Aorta (tissue), 5 donors: ENCODE measurements around the gene GOLPH3. TPM values are rescaled to one million over a fixed set of nuclear protein-coding genes. Genes with fewer than 3 reads are reported as not detected.
"Not testable (repeated sequence)": the region's sequence is repeated elsewhere in the genome, so short reads cannot be mapped to it uniquely, and the experiment has no call there.

Experiments
- ATAC-seq: fragments of 200-7000 bp; cut with Tn5 transposase; one replicate; pipeline ENCODE4 v1.9.1; 2022; ENCODE audit warnings: moderate library complexity; ENCODE audit not compliant: low FRiP score
- DNase-seq, 2 donors: peaks; one replicate each; pipeline ENCODE4 v3.0.0-alpha.2; 2020
- H3K27ac ChIP-seq, 2 donors: one replicate each; pipeline ENCODE4 v1.5.1; 2013; ENCODE audit warnings: low read length in 2 of 2, mild to moderate bottlenecking in 2 of 2, moderate library complexity in 2 of 2, control low read depth in 1 of 2, inconsistent platforms in 1 of 2, low read depth in 1 of 2
- H3K27me3 ChIP-seq, 2 donors: one replicate each; pipeline ENCODE4 v1.6.1; 2013; ENCODE audit warnings: control low read depth in 1 of 2, low read length in 1 of 2, mild to moderate bottlenecking in 1 of 2, moderate library complexity in 1 of 2; ENCODE audit not compliant: insufficient read depth in 2 of 2, control insufficient read depth in 1 of 2
- H3K36me3 ChIP-seq, 2 donors: one replicate each; pipeline ENCODE4 v1.6.1; 2013; ENCODE audit warnings: control low read depth in 1 of 2, low read length in 1 of 2, mild to moderate bottlenecking in 1 of 2; ENCODE audit not compliant: insufficient read depth in 2 of 2, control insufficient read depth in 1 of 2
- H3K4me1 ChIP-seq, 2 donors: one replicate each; pipeline ENCODE4 v1.6.1; 2013; ENCODE audit warnings: low read length in 2 of 2, control low read depth in 1 of 2, mild to moderate bottlenecking in 1 of 2, moderate library complexity in 1 of 2; ENCODE audit not compliant: insufficient read depth in 2 of 2, control insufficient read depth in 1 of 2
- H3K4me3 ChIP-seq, 2 donors: one replicate each; pipeline ENCODE4 v1.5.1; 2013; ENCODE audit warnings: low read length in 2 of 2, control low read depth in 1 of 2, mild to moderate bottlenecking in 1 of 2
- H3K9me3 ChIP-seq: one replicate; pipeline ENCODE4 v1.6.1; 2013; ENCODE audit warnings: mild to moderate bottlenecking, low read length; ENCODE audit not compliant: control insufficient read depth
- WGBS, 2 donors: extraction: QIAGEN DNeasy Blood & Tissue Kit; methylation state at CpG; one replicate each; pipeline ENCODE4 v1.1.7; 2013; 5-methylcytosine and 5-hydroxymethylcytosine counted together
- intact Hi-C, 2 donors: fragments of 100-400 bp; cut with DNase I; formaldehyde crosslinking; loops; one replicate each; pipeline versions ENCODE4 v1.14.2 to v1.15.0; 2022
- polyA plus RNA-seq, 2 donors: library from polyadenylated mRNA; stranded (reverse); fragments of 200-250 nt; gene quantifications; one replicate each; pipeline ENCODE4 v1.2.3, GENCODE V29; 2013
- total RNA-seq, 2 donors: library from RNA; stranded (reverse); fragmentation: NEBNext Ultra II Directional; extraction: Animal tissue kit (Norgen Biotek cat#: 25700); gene quantifications; one replicate each; pipeline ENCODE4 v1.2.1, GENCODE V29; 2021
- donor health status: healthy with polysubstance abuse.
- donor health status: Bipolar disorder and iron deficiency.
- donor health status: DM: no; HTN: no; CAD: no.
- donor health status: DM: no; HTN: no; CAD: no.
- donor health status: DM: yes; HTN: yes; CAD: no.

GOLPH3 gene
- total and polyA plus RNA-seq, 4 donors, result 57.0 to 92.0 (median 74.1) TPM

GRCh38 chr5:32173267-32174010, 680 bp downstream of the GOLPH3 start:
- Histone ChIP-seq H3K36me3 (peaks cover 0 to 2% of the 10 kb centered on the region in 2 donors), H3K9me3 (no peaks in the 10 kb centered on the region), H3K27ac (peak overlapping the region; percentile 78 to 98), H3K4me3 (peak overlapping the region; percentile 62 to 91), H3K4me1 (peaks cover under 1 to 3% of the 10 kb centered on the region in 2 donors), H3K27me3 (no peaks in the 10 kb centered on the region)
- WGBS, 2 donors, result 0 to 1% methylated on average over 25 to 74 of the region's 74 CpGs
- DNase-seq (peak in 1 of 2 donors; percentile 79), ATAC-seq (peak; percentile 53)
- intact Hi-C loops, result loop anchor here in 1 of 2 donors (5.0 kb wide), 2 partner anchors 59 to 139 kb away; partner anchors contain the start of gene MTMR12

GRCh38 chr5:32172923-32173266, 1.2 kb downstream of the GOLPH3 start:
- 0 to 1% methylated on average over 4 of the region's 4 CpGs for WGBS, 2 donors
- DNase-seq (no peak), ATAC-seq (no peak)
- peaks cover 0 to 2% of the 10 kb centered on the region in 2 donors for H3K36me3 ChIP-seq
- H3K4me3 ChIP-seq, result peak overlapping the region; percentile 62 to 91
- peaks cover 2 to 3% of the 10 kb centered on the region in 2 donors for H3K4me1 ChIP-seq
- no peaks in the 10 kb centered on the region for H3K27me3 ChIP-seq
- no peaks in the 10 kb centered on the region for H3K9me3 ChIP-seq
- no peak overlapping the region for H3K27ac ChIP-seq
- intact Hi-C loops, result loop anchor here in 1 of 2 donors (5.0 kb wide), 2 partner anchors 59 to 139 kb away; partner anchors contain the start of gene MTMR12

- intact Hi-C loops, result loop anchor here in 1 of 2 donors (5.0 kb wide), 2 partner anchors 60 to 140 kb away; partner anchors contain the start of gene MTMR12
- Histone ChIP-seq H3K27ac (peak overlapping the region in 1 of 2 donors; percentile 29), H3K4me3 (peak overlapping the region; percentile 62 to 91)
- H3K9me3 ChIP-seq, H3K36me3 ChIP-seq, ATAC-seq, H3K4me1 ChIP-seq, DNase-seq, H3K27me3 ChIP-seq: not testable (repeated sequence)
- WGBS, 2 donors, result 8 to 10% methylated on average over 34 of the region's 34 CpGs
These were observed 1.8 kb downstream of the GOLPH3 start for GRCh38 chr5:32172186-32172911.

- peaks cover 2 to 3% of the 10 kb centered on the region in 2 donors for H3K4me1 ChIP-seq
These were observed 3.6 kb downstream of the GOLPH3 start for GRCh38 chr5:32170303-32171151.

GRCh38 chr5:32168460-32169033, 5.6 kb downstream of the GOLPH3 start:
- Histone ChIP-seq H3K4me1 (peaks cover 2 to 3% of the 10 kb centered on the region in 2 donors), H3K36me3 (peaks cover 0 to 2% of the 10 kb centered on the region in 2 donors), H3K27me3 (no peaks in the 10 kb centered on the region), H3K27ac (peak overlapping the region in 1 of 2 donors; percentile 63), H3K4me3 (no peak overlapping the region), H3K9me3 (no peaks in the 10 kb centered on the region)
- DNase-seq (no peak), ATAC-seq (peak; percentile 47)
- 51 to 52% methylated on average over 9 of the region's 9 CpGs for WGBS, 2 donors
- intact Hi-C loops, result no loop called here

More at GRCh38 chr5:32170303-32171151, 3.6 kb downstream of the GOLPH3 start:
- Histone ChIP-seq H3K4me3 (no peak overlapping the region), H3K36me3 (peaks cover 0 to 2% of the 10 kb centered on the region in 2 donors), H3K9me3 (no peaks in the 10 kb centered on the region), H3K27ac (no peak overlapping the region), H3K27me3 (no peaks in the 10 kb centered on the region)
- ATAC-seq (no peak), DNase-seq (no peak)
- WGBS, 2 donors, result 77 to 78% methylated on average over 5 of the region's 5 CpGs
- intact Hi-C loops, result loop anchor here in 1 of 2 donors (5.0 kb wide), 2 partner anchors 62 to 142 kb away; partner anchors contain the start of gene MTMR12

GRCh38 chr5:32165597-32165996, 8.5 kb downstream of the GOLPH3 start:
- intact Hi-C loops, result no loop called here
- Histone ChIP-seq H3K4me1 (peaks cover 2 to 3% of the 10 kb centered on the region in 2 donors), H3K27ac (no peak overlapping the region), H3K27me3 (no peaks in the 10 kb centered on the region), H3K9me3 (no peaks in the 10 kb centered on the region), H3K36me3 (no peaks in the 10 kb centered on the region), H3K4me3 (no peak overlapping the region)
- DNase-seq (no peak), ATAC-seq (no peak)
- 52 to 55% methylated on average over 3 of the region's 3 CpGs for WGBS, 2 donors

- Histone ChIP-seq H3K4me3 (no peak overlapping the region), H3K27ac (no peak overlapping the region), H3K9me3 (no peaks in the 10 kb centered on the region), H3K36me3 (no peaks in the 10 kb centered on the region), H3K4me1 (peaks cover 2% of the 10 kb centered on the region in 2 donors), H3K27me3 (no peaks in the 10 kb centered on the region)
- DNase-seq (no peak), ATAC-seq (no peak)
- 45 to 53% methylated on average over 2 of the region's 2 CpGs for WGBS, 2 donors
- intact Hi-C loops, result no loop called here
These were observed 10.3 kb downstream of the GOLPH3 start for GRCh38 chr5:32163785-32164184.

- Histone ChIP-seq H3K36me3 (no peaks in the 10 kb centered on the region), H3K27ac (no peak overlapping the region), H3K27me3 (no peaks in the 10 kb centered on the region), H3K4me1 (peaks cover 0 to 2% of the 10 kb centered on the region in 2 donors), H3K9me3 (no peaks in the 10 kb centered on the region), H3K4me3 (no peak overlapping the region)
- ATAC-seq (no peak), DNase-seq (no peak)
- intact Hi-C loops, result no loop called here
- 93 to 95% methylated on average over 5 of the region's 5 CpGs for WGBS, 2 donors
These were observed 11.1 kb downstream of the GOLPH3 start for GRCh38 chr5:32163053-32163452.
